Measurements from ENCODE around the gene LRMDA.

LRMDA gene

GRCh38 chr10:76231286-76231934, 800.0 kb downstream of the LRMDA start:
- TF ChIP-seq CTCF (IDR thresholded peaks at IDR 0.05; ENCODE audit: insufficient read depth, low read depth, low read length, missing control alignments) = no peak
- H3K4me3 ChIP-seq (ENCODE audit: low read depth, low read length) = no peak overlapping the region
- no peak for DNase-seq (ENCODE audit: low read depth)

GRCh38 chr10:76234499-76235226, 803.2 kb downstream of the LRMDA start:
- H3K4me3 ChIP-seq (ENCODE audit: low read depth, low read length) = no peak overlapping the region
- DNase-seq (ENCODE audit: low read depth) = no peak
- TF ChIP-seq CTCF (IDR thresholded peaks at IDR 0.05; ENCODE audit: insufficient read depth, low read depth, low read length, missing control alignments) = no peak

- DNase-seq (ENCODE audit: low read depth) = no peak
- no peak overlapping the region for H3K4me3 ChIP-seq (ENCODE audit: low read depth, low read length)
- no peak for TF ChIP-seq CTCF (IDR thresholded peaks at IDR 0.05; ENCODE audit: insufficient read depth, low read depth, low read length, missing control alignments)
Observed at GRCh38 chr10:76236356-76236755, 804.9 kb downstream of the LRMDA start.

- DNase-seq (ENCODE audit: low read depth) = no peak
- no peak for TF ChIP-seq CTCF (IDR thresholded peaks at IDR 0.05; ENCODE audit: insufficient read depth, low read depth, low read length, missing control alignments)
- no peak overlapping the region for H3K4me3 ChIP-seq (ENCODE audit: low read depth, low read length)
Observed at GRCh38 chr10:76242956-76243355, 811.5 kb downstream of the LRMDA start.

- no peak for DNase-seq (ENCODE audit: low read depth)
- TF ChIP-seq CTCF (IDR thresholded peaks at IDR 0.05; ENCODE audit: insufficient read depth, low read depth, low read length, missing control alignments) = no peak
- no peak overlapping the region for H3K4me3 ChIP-seq (ENCODE audit: low read depth, low read length)
Observed at GRCh38 chr10:76244061-76244686, 812.8 kb downstream of the LRMDA start.

GRCh38 chr10:76245951-76246495, 814.6 kb downstream of the LRMDA start:
- H3K4me3 ChIP-seq (ENCODE audit: low read depth, low read length) = no peak overlapping the region
- no peak for TF ChIP-seq CTCF (IDR thresholded peaks at IDR 0.05; ENCODE audit: insufficient read depth, low read depth, low read length, missing control alignments)
- DNase-seq (ENCODE audit: low read depth) = peak; percentile 2
